Gastroesophageal sphincter (tissue), 3 donors: ENCODE results near the gene RAB24.

ENCODE experiments used
- CTCF ChIP-seq, 4 experiments: fragments of 200-600 bp in 2 of 4; fragments of 450-650 bp in 2 of 4; sonication (generic) in 1 of 4; IDR thresholded peaks; one replicate each; pipeline ENCODE4 v1.5.1; 2017 to 2019; ENCODE audit warnings: antibody characterized with exemption in 4 of 4, mild to moderate bottlenecking in 2 of 4, moderate library complexity in 2 of 4
- EP300 ChIP-seq: sonication (generic); formaldehyde crosslinking; IDR thresholded peaks from one replicate; pipeline ENCODE4 v1.6.1; 2017; ENCODE audit warnings: antibody characterized with exemption, mild to moderate bottlenecking
- POLR2A ChIP-seq, 2 donors: fragments of 450-650 bp; IDR thresholded peaks; one replicate each; pipeline ENCODE4 v1.6.1; 2017; ENCODE audit warnings: antibody characterized with exemption in 2 of 2, mild to moderate bottlenecking in 2 of 2, moderate library complexity in 1 of 2
- POLR2AphosphoS5 ChIP-seq: sonication (generic); formaldehyde crosslinking; IDR thresholded peaks from one replicate; pipeline ENCODE4 v1.6.1; 2017; ENCODE audit warnings: antibody characterized with exemption

- TF ChIP-seq POLR2A (IDR thresholded peaks at IDR 0.05) (no peak), CTCF (IDR thresholded peaks at IDR 0.05) (no peak), POLR2AphosphoS5 (no peak), EP300 (no peak)
Observed at GRCh38 chr5:177329883-177330282, 26.4 kb upstream of the RAB24 start.
